Stimulated activated memory B cell treated with anti-CD40 and anti-IgM and Interleukin-4, amounts not matched to agents 10 μg/mL and 1 μg/mL and 100 μg/mL, for 72 hours (primary cell): ENCODE measurements around the gene CLDND2.
"Not testable (repeated sequence)": the region's sequence is repeated elsewhere in the genome, so short reads cannot be mapped to it uniquely, and the experiment has no call there.

Experiments
- ATAC-seq: fragments of 150-1000 bp; cut with Tn5 transposase; 2 replicates; pipeline ENCODE4 v1.10.0; 2021
- H3K27ac Mint-ChIP-seq: one replicate; pipeline ENCODE4 v1.8.0; 2022; ENCODE audit warnings: mild to moderate bottlenecking, mixed read lengths
- H3K27me3 Mint-ChIP-seq: one replicate; pipeline ENCODE4 v1.8.0; 2022; ENCODE audit warnings: mixed read lengths
- H3K36me3 Mint-ChIP-seq: one replicate; pipeline ENCODE4 v1.8.0; 2022; ENCODE audit warnings: mixed read lengths
- H3K4me1 Mint-ChIP-seq: one replicate; pipeline ENCODE4 v1.8.0; 2022; ENCODE audit warnings: mixed read lengths
- H3K4me3 Mint-ChIP-seq: one replicate; pipeline ENCODE4 v1.8.0; 2022; ENCODE audit warnings: mild to moderate bottlenecking, moderate library complexity, mixed read lengths
- H3K9me3 Mint-ChIP-seq: one replicate; pipeline ENCODE4 v1.8.0; 2022; ENCODE audit warnings: mixed read lengths

Gene CLDND2

GRCh38 chr19:51368366-51369282 is at the start of gene CLDND2:
Gene CLDND2 (minus strand): TSS chr19:51369003. CDS start chr19:51368577, 426 bp downstream.
- no peaks in the 10 kb centered on the region for H3K9me3 Mint-ChIP-seq
- H3K27ac Mint-ChIP-seq: peak within 1 kb of the TSS; percentile 89
- H3K4me3 Mint-ChIP-seq: peak within 1 kb of the TSS; percentile 94
- H3K4me1 Mint-ChIP-seq: peaks cover 65% of the 10 kb centered on the region
- H3K36me3 Mint-ChIP-seq: no peaks in the 10 kb centered on the region
- H3K27me3 Mint-ChIP-seq: no peaks in the 10 kb centered on the region
- ATAC-seq: no peak

GRCh38 chr19:51417810-51418157 is 49.0 kb upstream of the CLDND2 start:
- ATAC-seq: peak; percentile 81
- Mint-ChIP-seq H3K9me3 (no peaks in the 10 kb centered on the region), H3K27ac (peak overlapping the region; percentile 98), H3K27me3 (no peaks in the 10 kb centered on the region), H3K4me3 (peak overlapping the region; percentile 91), H3K36me3 (peaks cover 32% of the 10 kb centered on the region), H3K4me1 (peaks cover 78% of the 10 kb centered on the region)

- peaks cover 77% of the 10 kb centered on the region for H3K4me1 Mint-ChIP-seq
- no peaks in the 10 kb centered on the region for H3K27me3 Mint-ChIP-seq
- peak within 1 kb of the TSS; percentile 98 for H3K27ac Mint-ChIP-seq
Observed at GRCh38 chr19:51417107-51417809, 48.5 kb upstream of the CLDND2 start, which contains the start of gene SIGLEC10. Gene SIGLEC10 (minus strand): TSS chr19:51417642. CDS start chr19:51417581, 61 bp downstream.

GRCh38 chr19:51416422-51416821 is 47.6 kb upstream of the CLDND2 start:
- Mint-ChIP-seq H3K36me3 (peaks cover 42% of the 10 kb centered on the region), H3K27ac (peak overlapping the region; percentile 98), H3K4me1 (peaks cover 69% of the 10 kb centered on the region), H3K4me3 (peak overlapping the region; percentile 91)
- ATAC-seq, H3K27me3 Mint-ChIP-seq, H3K9me3 Mint-ChIP-seq: not testable (repeated sequence)

More at GRCh38 chr19:51417107-51417809, 48.5 kb upstream of the CLDND2 start, which contains the start of gene SIGLEC10:
- peak; percentile 94 for ATAC-seq
- Mint-ChIP-seq H3K4me3 (peak within 1 kb of the TSS; percentile 91), H3K36me3 (peaks cover 37% of the 10 kb centered on the region), H3K9me3 (no peaks in the 10 kb centered on the region)

GRCh38 chr19:51415187-51415586 is 46.4 kb upstream of the CLDND2 start:
- Mint-ChIP-seq H3K9me3 (no peaks in the 10 kb centered on the region), H3K27me3 (no peaks in the 10 kb centered on the region), H3K36me3 (peaks cover 52% of the 10 kb centered on the region), H3K27ac (peak overlapping the region; percentile 71), H3K4me3 (no peak overlapping the region), H3K4me1 (peaks cover 61% of the 10 kb centered on the region)
- ATAC-seq: no peak

- H3K4me1 Mint-ChIP-seq: peaks cover 50% of the 10 kb centered on the region
- ATAC-seq: no peak
- H3K4me3 Mint-ChIP-seq: no peak overlapping the region
- H3K27me3 Mint-ChIP-seq: no peaks in the 10 kb centered on the region
- no peaks in the 10 kb centered on the region for H3K9me3 Mint-ChIP-seq
- no peak overlapping the region for H3K27ac Mint-ChIP-seq
- peaks cover 45% of the 10 kb centered on the region for H3K36me3 Mint-ChIP-seq
Observed at GRCh38 chr19:51410950-51411748, 42.3 kb upstream of the CLDND2 start.

GRCh38 chr19:51407511-51408131 is 38.8 kb upstream of the CLDND2 start:
- H3K4me1 Mint-ChIP-seq: peaks cover 21% of the 10 kb centered on the region
- H3K27me3 Mint-ChIP-seq: no peaks in the 10 kb centered on the region
- ATAC-seq: peak; percentile 76
- H3K4me3 Mint-ChIP-seq: no peak overlapping the region
- H3K9me3 Mint-ChIP-seq: no peaks in the 10 kb centered on the region
- no peak overlapping the region for H3K27ac Mint-ChIP-seq
- peaks cover 18% of the 10 kb centered on the region for H3K36me3 Mint-ChIP-seq

GRCh38 chr19:51402117-51402516 is 33.3 kb upstream of the CLDND2 start:
- Mint-ChIP-seq H3K27me3 (no peaks in the 10 kb centered on the region), H3K27ac (no peak overlapping the region), H3K9me3 (peaks cover 7% of the 10 kb centered on the region), H3K4me3 (no peak overlapping the region), H3K4me1 (peaks cover 5% of the 10 kb centered on the region), H3K36me3 (peaks cover 10% of the 10 kb centered on the region)
- ATAC-seq: no peak

GRCh38 chr19:51399936-51400335 is 31.1 kb upstream of the CLDND2 start:
- not testable (repeated sequence) for H3K27ac Mint-ChIP-seq, ATAC-seq, H3K27me3 Mint-ChIP-seq, H3K9me3 Mint-ChIP-seq, H3K4me3 Mint-ChIP-seq
- Mint-ChIP-seq H3K4me1 (peaks cover 18% of the 10 kb centered on the region), H3K36me3 (peaks cover 10% of the 10 kb centered on the region)

GRCh38 chr19:51399231-51399630 is 30.4 kb upstream of the CLDND2 start:
- Mint-ChIP-seq H3K4me1 (peaks cover 25% of the 10 kb centered on the region), H3K9me3 (peaks cover 10% of the 10 kb centered on the region), H3K27me3 (no peaks in the 10 kb centered on the region)

GRCh38 chr19:51398096-51398704 is 29.4 kb upstream of the CLDND2 start:
- no peak for ATAC-seq
- Mint-ChIP-seq H3K4me3 (no peak overlapping the region), H3K27ac (no peak overlapping the region), H3K9me3 (peaks cover 10% of the 10 kb centered on the region), H3K4me1 (peaks cover 32% of the 10 kb centered on the region), H3K36me3 (peaks cover 10% of the 10 kb centered on the region), H3K27me3 (no peaks in the 10 kb centered on the region)

More at GRCh38 chr19:51399231-51399630, 30.4 kb upstream of the CLDND2 start:
- no peak overlapping the region for H3K27ac Mint-ChIP-seq
- ATAC-seq: no peak
- H3K4me3 Mint-ChIP-seq: no peak overlapping the region
- peaks cover 10% of the 10 kb centered on the region for H3K36me3 Mint-ChIP-seq

GRCh38 chr19:51397453-51397852 is 28.6 kb upstream of the CLDND2 start:
- H3K27ac Mint-ChIP-seq, H3K4me3 Mint-ChIP-seq, H3K9me3 Mint-ChIP-seq, ATAC-seq, H3K27me3 Mint-ChIP-seq, H3K36me3 Mint-ChIP-seq: not testable (repeated sequence)
- H3K4me1 Mint-ChIP-seq: peaks cover 32% of the 10 kb centered on the region

GRCh38 chr19:51396175-51396574 is 27.4 kb upstream of the CLDND2 start:
- H3K9me3 Mint-ChIP-seq: peaks cover 3% of the 10 kb centered on the region
- H3K27ac Mint-ChIP-seq: peak overlapping the region; percentile 83
- H3K36me3 Mint-ChIP-seq: no peaks in the 10 kb centered on the region
- no peak overlapping the region for H3K4me3 Mint-ChIP-seq
- H3K4me1 Mint-ChIP-seq: peaks cover 34% of the 10 kb centered on the region
- no peak for ATAC-seq
- peaks cover 3% of the 10 kb centered on the region for H3K27me3 Mint-ChIP-seq
